Stimulated activated naive CD4-positive, alpha-beta T cell (primary cell): ENCODE data around the gene ARL6IP1.
A peak's percentile ranks its signal among the peaks of the same experiment; 100 is the strongest.

Experiments used
- DNase-seq, 6 experiments: peaks; one replicate each; lab custom pipeline; 2025; lab: John Stamatoyannopoulos, UW

The ARL6IP1 gene

GRCh38 chr16:18801145-18801972, at the start of gene ARL6IP1:
ARL6IP1 (minus strand) TSS chr16:18801549; CDS start chr16:18801466, 83 bp downstream.
- peak; percentile 96 to 99 (median 99) for DNase-seq

GRCh38 chr16:18846416-18846815, 45.1 kb upstream of the ARL6IP1 start:
- no peak for DNase-seq

DNA sequence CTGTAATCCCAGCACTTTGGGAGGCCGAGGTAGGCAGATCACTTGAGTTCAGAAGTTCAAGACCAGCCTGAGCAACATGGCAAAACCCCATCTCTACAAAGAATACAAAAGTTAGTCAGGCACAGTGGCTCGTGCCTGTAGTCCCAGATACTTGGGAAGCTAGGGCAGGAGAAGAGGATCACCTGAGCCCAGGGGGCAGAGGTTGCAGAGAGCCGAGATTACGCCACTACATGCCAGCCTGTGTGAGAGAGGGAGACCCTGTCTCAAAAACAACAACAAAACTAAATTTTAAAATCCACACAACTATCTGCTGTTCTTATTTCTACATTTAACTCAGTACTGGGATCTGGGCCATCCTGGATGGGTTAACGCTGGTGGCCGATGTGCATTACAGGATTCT, 41.2 kb upstream of the ARL6IP1 start:
- DNase-seq, result no peak

DNA sequence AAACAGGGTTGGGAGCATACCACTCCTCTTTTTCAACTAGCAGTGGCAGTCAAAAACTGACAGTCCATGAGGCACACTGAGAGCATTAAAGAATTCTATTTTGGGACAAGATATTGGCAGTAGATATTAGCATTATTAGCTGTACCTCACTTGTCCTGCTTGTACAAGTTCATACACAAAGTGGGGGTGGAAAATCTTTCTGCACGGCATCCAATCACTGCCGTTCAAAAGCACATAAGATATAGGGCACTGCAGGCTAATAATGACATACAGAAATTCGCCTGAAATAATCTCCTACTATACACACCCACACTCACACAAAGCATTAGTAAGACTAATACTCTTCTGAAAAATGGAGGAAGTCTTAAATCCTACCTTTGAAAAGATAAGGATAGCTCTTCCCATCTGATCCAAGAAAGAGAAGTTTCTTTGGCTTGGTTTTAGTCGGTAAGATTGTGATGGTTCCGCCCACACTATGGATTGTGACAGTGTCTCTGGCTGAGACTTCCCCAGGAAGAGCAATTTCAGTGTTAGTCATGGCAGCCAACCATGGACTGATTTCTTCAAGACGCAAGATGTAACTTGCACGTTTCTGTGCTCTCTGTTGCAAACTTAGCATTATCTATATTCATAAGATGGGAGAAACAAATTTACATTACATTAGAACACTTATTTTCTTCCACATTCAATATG, 40.6 kb upstream of the ARL6IP1 start:
- no peak for DNase-seq

DNA sequence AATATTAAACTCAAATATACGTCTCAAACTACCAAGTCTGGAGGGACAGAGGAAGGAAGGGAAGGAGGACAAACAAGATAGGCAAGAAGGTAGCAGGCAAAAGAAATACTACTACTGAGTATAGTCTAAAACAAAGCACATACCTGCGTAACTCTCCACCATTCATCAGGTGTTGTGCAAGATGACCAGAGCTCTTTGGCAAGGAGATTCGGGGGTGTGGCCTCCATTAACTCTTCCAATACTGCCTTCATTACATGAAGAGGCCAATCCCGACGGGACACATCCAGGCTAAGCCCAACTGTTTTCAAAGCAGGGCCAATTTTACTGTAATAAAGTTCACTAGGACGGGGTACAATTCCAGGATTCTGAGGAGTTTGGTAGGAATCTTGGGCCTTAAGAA, 38.2 kb upstream of the ARL6IP1 start:
- no peak for DNase-seq

DNA sequence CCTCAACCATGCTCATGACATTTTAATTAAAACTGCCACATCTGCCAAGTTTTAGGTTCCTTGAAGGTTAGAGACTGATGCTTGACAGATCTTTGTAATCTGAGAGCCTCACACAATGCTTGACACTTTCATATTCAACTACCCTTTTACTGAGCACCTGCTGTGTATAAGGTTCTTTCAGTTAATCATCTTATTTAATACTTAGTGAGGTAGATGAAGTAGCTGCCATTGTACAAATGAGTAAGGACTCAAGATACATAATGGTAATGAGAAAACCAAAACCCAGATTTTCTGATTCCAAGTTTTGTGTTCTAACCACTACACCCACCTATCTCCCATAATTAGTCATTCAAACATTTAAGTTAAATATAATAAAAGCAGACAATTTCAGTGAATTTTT, 35.4 kb upstream of the ARL6IP1 start:
- DNase-seq, result no peak

DNA sequence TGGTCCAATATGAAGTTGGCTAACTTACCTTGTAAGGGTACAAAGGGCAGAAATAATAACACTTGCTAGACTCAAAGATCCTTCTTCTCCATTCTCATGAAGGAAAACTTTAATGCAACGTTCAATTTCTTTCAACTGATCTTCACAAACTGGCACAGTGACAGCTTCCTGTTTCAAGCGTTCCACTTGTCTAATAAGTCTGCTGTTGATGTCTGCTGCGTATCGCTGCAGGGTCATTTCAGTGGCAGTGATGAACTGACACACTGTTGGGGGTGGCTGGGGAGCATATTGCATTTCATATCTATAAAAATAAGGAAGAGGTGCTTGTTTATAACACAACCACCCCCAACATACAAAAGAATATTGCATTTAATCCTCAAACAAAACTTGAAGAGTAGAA, 33.5 kb upstream of the ARL6IP1 start:
- DNase-seq, result no peak

- no peak for DNase-seq
Measured at GRCh38 chr16:18833707-18834505, 32.6 kb upstream of the ARL6IP1 start.

DNA sequence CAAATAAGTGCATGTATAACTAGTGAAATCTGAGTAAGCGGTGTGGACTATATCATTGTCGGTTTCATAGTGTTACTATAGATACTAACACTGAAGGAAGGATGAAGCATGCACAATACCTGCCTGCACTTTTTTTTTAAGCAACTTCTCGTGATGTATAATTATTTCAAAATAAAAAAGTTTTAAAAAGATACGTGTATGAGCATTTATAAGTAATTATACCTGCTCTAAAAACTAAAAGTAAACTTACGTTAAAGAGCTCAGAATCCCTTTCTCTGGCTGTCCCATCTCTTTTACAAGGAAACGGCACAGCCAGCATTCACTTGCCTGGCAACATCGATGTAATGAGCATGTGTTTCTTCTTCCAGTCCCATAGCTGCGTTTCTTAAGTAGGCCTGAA, 31.3 kb upstream of the ARL6IP1 start:
- DNase-seq, result no peak

DNA sequence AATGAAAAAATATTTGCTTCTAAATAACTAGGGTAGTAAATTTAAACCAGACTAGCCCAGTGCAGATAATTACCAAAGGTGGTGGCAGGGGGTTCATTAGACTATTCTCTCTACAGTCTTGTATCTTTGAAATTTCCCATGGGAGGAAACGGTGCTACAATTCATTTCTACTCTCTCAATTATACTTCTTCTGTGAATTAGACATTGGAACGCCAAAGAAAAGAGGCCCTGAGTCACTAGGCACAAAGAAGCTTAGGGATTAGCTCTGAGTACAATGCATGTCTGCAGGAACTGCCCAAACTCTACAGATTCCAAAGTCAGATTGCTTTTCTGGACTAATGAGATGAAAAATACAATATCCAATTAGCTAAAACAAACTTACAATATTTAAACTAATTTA, 30.7 kb upstream of the ARL6IP1 start:
- DNase-seq, result no peak

- no peak for DNase-seq
Measured at GRCh38 chr16:18829251-18829650, 27.9 kb upstream of the ARL6IP1 start.

- DNase-seq, result no peak
Measured at GRCh38 chr16:18827890-18828289, 26.5 kb upstream of the ARL6IP1 start.

- DNase-seq, result no peak
Measured at GRCh38 chr16:18816286-18816685, 14.9 kb upstream of the ARL6IP1 start.

- no peak for DNase-seq
Measured at GRCh38 chr16:18811925-18812324, 10.6 kb upstream of the ARL6IP1 start.

GRCh38 chr16:18809165-18809564, 7.8 kb upstream of the ARL6IP1 start:
- no peak for DNase-seq

DNA sequence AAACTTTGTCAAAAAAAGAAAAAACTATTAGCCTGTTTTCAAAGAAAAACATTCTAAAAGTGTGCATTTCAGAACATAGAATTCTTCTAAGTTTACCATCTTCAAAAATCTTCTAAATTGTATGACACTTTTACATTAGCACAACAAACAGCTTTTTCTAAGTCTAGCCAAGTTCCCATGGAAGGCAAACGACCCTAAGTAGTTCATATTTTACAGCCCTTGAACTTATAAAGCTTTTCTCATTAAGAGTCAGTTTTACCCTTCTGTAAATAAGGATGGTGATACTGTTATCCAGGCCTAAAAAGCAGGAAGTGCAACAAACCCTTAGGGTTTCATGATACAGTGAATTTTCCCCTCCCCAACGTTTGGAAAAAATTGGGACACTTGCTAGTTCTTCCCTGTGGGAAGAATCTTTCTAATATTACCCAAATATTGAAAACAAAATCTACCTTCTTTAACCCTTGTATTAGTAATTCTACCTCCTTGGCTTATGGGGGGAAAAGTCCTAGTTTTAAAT, 4.0 kb upstream of the ARL6IP1 start:
- no peak for DNase-seq

DNA sequence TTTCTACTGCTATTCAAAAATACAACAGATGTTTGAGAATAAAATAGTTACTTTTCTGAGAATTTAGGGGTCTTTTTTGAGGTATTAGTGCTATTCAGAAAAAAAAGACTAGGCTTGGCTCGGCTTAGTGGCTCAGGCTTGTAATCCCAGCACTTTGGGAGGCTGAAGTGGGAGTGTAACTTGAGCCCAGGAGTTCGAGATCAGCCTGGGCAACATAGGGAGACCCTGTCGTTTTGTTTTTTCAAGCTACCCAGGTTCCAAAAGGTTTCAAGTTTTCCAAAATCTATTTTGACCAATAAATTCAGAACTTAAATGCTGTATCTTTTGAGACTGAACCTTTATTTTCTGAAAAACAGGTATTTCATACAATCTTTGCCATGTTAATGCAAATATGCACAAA, 3.2 kb upstream of the ARL6IP1 start:
- DNase-seq, result no peak

DNA sequence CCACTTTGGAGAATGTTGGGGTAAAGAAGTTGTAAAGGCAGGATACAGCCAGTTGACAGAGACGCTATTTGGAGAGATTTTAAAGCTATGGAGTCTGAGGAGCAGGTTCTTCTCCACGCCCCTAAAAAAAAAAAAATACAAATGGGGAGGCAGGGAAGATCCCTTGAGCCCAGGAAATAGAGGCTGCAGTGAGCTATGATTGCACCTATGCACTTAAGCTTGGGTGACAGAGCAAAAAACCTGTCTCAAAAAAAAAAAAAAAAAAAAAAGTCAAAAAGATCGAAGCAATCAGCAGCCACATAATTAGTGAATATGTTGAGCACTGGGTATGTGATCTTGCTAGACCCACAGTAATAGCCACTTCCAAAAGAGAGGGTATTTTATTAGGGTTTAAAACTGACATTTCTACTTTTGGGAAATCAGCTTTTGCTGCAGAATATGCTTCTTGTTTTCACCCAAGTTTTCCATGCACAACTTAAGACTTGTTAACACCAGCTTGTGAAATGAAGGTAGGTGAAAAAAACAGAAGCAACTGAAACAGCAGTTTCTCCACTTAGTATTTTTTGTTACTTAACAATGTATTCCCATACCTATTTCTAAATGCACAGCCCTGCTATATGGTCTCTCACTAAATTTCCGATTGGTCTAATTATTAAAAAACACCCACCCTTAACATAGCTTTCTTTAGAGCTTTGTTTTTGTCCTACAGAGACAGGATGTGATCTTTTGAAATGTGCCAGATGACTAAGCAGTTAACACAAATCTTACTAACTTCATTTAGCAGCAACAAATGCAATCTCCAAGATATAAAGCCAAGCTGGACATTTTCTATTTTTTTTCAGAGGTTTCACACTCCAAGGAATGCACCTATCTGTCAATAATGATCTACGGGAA, 2.5 kb upstream of the ARL6IP1 start:
- no peak for DNase-seq

- DNase-seq, result no peak
Measured at GRCh38 chr16:18802767-18803343, 1.5 kb upstream of the ARL6IP1 start.

DNA sequence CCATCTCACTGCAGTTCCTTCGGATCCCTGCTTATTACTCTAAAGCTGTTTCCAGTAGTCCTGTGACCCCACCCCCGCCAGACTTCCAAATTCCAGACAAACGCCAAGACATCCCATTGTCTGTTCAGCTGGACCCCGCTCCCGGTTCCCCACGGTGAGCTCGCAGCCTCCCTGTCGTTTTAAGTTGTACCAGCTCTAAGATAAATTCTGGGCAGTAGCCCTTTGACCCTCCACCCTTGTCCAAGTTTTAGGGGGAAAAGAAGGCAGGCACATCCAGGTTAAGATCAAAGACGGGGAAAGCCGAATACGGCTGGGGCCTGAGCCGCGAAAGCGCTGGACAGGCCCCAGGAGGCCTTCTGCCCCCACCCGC, 589 bp downstream of the ARL6IP1 start:
- no peak for DNase-seq

- DNase-seq, result no peak
Measured at GRCh38 chr16:18800293-18800692, 1.1 kb downstream of the ARL6IP1 start.
